GM12878 (cell line): ENCODE measurements around the gene CD79A. TPM values are rescaled to one million over a fixed set of nuclear protein-coding genes. Genes with fewer than 3 reads are reported as not detected.

Experiments used
- BCL11A ChIP-seq: IDR thresholded peaks from 2 replicates; pipeline ENCODE4 v1.6.1; 2011; ENCODE audit warnings: low read depth, low read length
- CHD4 ChIP-seq: fragments of 200-600 bp; sonication (generic); IDR thresholded peaks from 2 replicates; pipeline ENCODE4 v1.6.1; 2016; ENCODE audit warnings: mild to moderate bottlenecking
- EZH2 ChIP-seq: IDR thresholded peaks from 2 replicates; pipeline ENCODE4 v1.6.1; 2012; ENCODE audit warnings: low read depth, mild to moderate bottlenecking, control low read depth, inconsistent platforms, low read length, borderline replicate concordance; ENCODE audit not compliant: control insufficient read depth
- FOXM1 ChIP-seq: IDR thresholded peaks from 2 replicates; pipeline ENCODE4 v1.6.1; 2012; ENCODE audit warnings: low read depth, mild to moderate bottlenecking, inconsistent platforms, low read length, moderate library complexity
- GABPA ChIP-seq: IDR thresholded peaks from 2 replicates; pipeline ENCODE4 v1.6.1; 2014; ENCODE audit warnings: antibody characterized with exemption, low read depth, mild to moderate bottlenecking, inconsistent platforms
- JUND ChIP-seq: IDR thresholded peaks from 2 replicates; pipeline ENCODE4 v1.6.1; 2012; ENCODE audit warnings: low read depth, mild to moderate bottlenecking, low read length, improper control_type of control experiment, moderate library complexity
- MEF2A ChIP-seq: IDR thresholded peaks from 2 replicates; pipeline ENCODE4 v1.6.1; 2011; ENCODE audit warnings: low read depth, mild to moderate bottlenecking, low read length, moderate library complexity; ENCODE audit not compliant: insufficient read depth
- MEF2B ChIP-seq: fragments of 450-650 bp; IDR thresholded peaks from 2 replicates; pipeline ENCODE4 v1.6.1; 2018; ENCODE audit warnings: mild to moderate bottlenecking, moderate library complexity; ENCODE audit not compliant: partially characterized antibody, poor library complexity, severe bottlenecking
- MTA2 ChIP-seq: fragments of 450-650 bp; IDR thresholded peaks from 2 replicates; pipeline ENCODE4 v1.6.1; 2016; ENCODE audit warnings: low read depth, mild to moderate bottlenecking, moderate library complexity
- MYB ChIP-seq: fragments of 150-350 bp; IDR thresholded peaks from 2 replicates; pipeline ENCODE4 v1.6.1; 2014; ENCODE audit warnings: mild to moderate bottlenecking, low read depth, low read length, borderline replicate concordance
- POU2F2 ChIP-seq: IDR thresholded peaks from 3 replicates; pipeline ENCODE4 v1.6.1; 2011; ENCODE audit warnings: low read depth, mild to moderate bottlenecking, low read length, borderline replicate concordance
- RCOR1 ChIP-seq: conservative IDR thresholded peaks from 2 replicates; pipeline ENCODE4 v1.6.1; 2012; ENCODE audit warnings: low read depth, low read length, improper control_type of control experiment
- TCF12 ChIP-seq: IDR thresholded peaks from 2 replicates; pipeline ENCODE4 v1.6.1; 2011; ENCODE audit warnings: low read depth, mild to moderate bottlenecking, low read length
- ZBED1 ChIP-seq: IDR thresholded peaks from 2 replicates; pipeline ENCODE4 v1.6.1; 2016; ENCODE audit warnings: borderline replicate concordance
- ZNF24 ChIP-seq: fragments of 450-650 bp; IDR thresholded peaks from 2 replicates; pipeline ENCODE4 v1.6.1; 2017; ENCODE audit warnings: antibody characterized with exemption, mild to moderate bottlenecking
- ZNF274 ChIP-seq: IDR thresholded peaks from one replicate; pipeline ENCODE4 v1.8.0; 2011; ENCODE audit not compliant: insufficient read length, insufficient read depth
- polyA plus RNA-seq, 11 experiments: library from polyadenylated mRNA; depleted of rRNA in 4 of 11; unstranded in 6 of 11; stranded (reverse) in 5 of 11; fragments of >200 nt; fragmentation: Nextera tagmentation in 4 of 11; fragmentation: Illumina TruSeq in 1 of 11; extraction: Ambion mirVana in 4 of 11; extraction: Trizol in 1 of 11; gene quantifications; 1 replicate in 1 of 11; 2 replicates in 10 of 11; pipeline versions ENCODE4 v1.2.1 to v1.2.3, GENCODE V29; 2011 to 2016; ENCODE audit warnings: inconsistent platforms in 2 of 11, missing spikeins in 2 of 11, low read depth in 1 of 11
- total RNA-seq, 4 experiments: library from RNA; depleted of rRNA in 3 of 4; stranded (reverse); fragments of >200 nt in 3 of 4; fragmentation: Illumina TruSeq in 1 of 4; extraction: Trizol in 1 of 4; gene quantifications; 2 replicates each; pipeline versions ENCODE4 v1.2.1 to v1.2.3, GENCODE V29; 2013 to 2021
- TF ChIP-seq, protein P1 (sequence below): IDR thresholded peaks from 2 replicates; pipeline ENCODE4 v1.6.1; 2011; ENCODE audit warnings: borderline replicate concordance, low read depth, mild to moderate bottlenecking, moderate library complexity, low read length; ENCODE audit not compliant: insufficient read depth, poor library complexity, severe bottlenecking
- TF ChIP-seq, protein P2 (sequence below): fragments of 450-650 bp; IDR thresholded peaks from 2 replicates; pipeline ENCODE4 v1.6.1; 2017; ENCODE audit warnings: mild to moderate bottlenecking
- TF ChIP-seq, protein P3 (sequence below): IDR thresholded peaks from 2 replicates; pipeline ENCODE4 v1.6.1; 2012; ENCODE audit warnings: improper control_type of control experiment, low read depth, low read length; ENCODE audit not compliant: insufficient replicate concordance
- TF ChIP-seq, protein P4 (sequence below): IDR thresholded peaks from 2 replicates; pipeline ENCODE4 v1.6.1; 2011; ENCODE audit warnings: low read depth, mild to moderate bottlenecking, low read length, moderate library complexity, borderline replicate concordance; ENCODE audit errors: extremely low read depth

The CD79A gene
- total and polyA plus RNA-seq, 10 of the 15 experiments (the other 5 are each of a cell fraction or from before 2014, with no cell fraction given): 38.8 to 414 (median 282) TPM

DNA sequence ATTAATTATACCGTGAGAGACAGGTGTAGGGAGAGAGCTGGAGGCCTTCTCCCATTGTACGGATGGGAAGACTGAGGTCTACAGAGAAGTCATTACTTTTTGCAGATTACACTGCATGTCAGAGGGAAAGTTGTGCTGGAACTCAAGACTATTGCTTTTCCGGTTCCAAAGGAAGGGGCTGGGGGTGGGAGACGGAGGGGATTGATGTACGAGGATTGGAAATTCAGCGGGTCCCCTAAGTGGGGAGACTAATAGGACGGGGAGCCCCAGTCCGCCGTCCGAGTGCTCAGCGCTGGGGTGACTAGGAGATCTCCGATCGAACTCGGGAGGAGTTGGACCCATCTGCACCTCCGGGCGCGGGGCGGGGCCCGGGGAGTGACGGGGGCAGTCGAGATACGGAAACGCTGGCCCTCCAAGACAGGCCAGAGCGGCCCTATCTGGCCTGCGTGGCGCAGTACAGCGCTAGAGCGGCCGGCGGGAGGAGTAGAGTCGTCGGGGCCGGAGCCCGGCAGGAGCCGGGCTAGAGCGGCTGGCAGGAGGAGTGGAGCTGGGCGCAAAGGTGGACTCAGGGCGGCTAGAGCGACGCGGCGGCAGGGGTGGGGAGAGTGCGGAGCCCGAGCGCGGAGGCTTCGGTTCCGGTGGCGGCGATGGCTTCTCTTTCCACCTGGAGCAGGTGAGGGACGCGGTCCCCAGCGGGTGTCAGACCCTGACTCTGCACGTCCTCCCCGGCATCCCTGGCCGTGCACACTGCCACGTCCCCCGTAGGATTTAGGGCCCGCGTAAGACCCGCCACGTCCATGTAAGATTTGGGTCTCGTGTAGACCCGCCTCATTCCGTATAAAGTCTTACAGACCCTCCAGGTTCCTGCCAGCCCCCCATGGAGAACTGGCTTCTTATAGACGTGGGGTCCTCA is 7.0 kb downstream of the CD79A start (continued):
- TF ChIP-seq MYB: peak; percentile 44; the same call in 1 of the 2 replicates
- 0 out of 2 replicates have a peak, but pooled peaks have one; percentile 52 for TF ChIP-seq GABPA
- TF ChIP-seq, protein P1, sequence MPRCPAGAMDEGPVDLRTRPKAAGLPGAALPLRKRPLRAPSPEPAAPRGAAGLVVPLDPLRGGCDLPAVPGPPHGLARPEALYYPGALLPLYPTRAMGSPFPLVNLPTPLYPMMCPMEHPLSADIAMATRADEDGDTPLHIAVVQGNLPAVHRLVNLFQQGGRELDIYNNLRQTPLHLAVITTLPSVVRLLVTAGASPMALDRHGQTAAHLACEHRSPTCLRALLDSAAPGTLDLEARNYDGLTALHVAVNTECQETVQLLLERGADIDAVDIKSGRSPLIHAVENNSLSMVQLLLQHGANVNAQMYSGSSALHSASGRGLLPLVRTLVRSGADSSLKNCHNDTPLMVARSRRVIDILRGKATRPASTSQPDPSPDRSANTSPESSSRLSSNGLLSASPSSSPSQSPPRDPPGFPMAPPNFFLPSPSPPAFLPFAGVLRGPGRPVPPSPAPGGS: peak; percentile 81
- 0 out of 2 replicates have a peak, but pooled peaks have one; percentile 18 for TF ChIP-seq MTA2
- TF ChIP-seq, protein P2, sequence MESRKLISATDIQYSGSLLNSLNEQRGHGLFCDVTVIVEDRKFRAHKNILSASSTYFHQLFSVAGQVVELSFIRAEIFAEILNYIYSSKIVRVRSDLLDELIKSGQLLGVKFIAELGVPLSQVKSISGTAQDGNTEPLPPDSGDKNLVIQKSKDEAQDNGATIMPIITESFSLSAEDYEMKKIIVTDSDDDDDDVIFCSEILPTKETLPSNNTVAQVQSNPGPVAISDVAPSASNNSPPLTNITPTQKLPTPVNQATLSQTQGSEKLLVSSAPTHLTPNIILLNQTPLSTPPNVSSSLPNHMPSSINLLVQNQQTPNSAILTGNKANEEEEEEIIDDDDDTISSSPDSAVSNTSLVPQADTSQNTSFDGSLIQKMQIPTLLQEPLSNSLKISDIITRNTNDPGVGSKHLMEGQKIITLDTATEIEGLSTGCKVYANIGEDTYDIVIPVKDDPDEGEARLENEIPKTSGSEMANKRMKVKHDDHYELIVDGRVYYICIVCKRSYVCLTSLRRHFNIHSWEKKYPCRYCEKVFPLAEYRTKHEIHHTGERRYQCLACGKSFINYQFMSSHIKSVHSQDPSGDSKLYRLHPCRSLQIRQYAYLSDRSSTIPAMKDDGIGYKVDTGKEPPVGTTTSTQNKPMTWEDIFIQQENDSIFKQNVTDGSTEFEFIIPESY: no peak
- peak; percentile 76 for TF ChIP-seq POU2F2
- TF ChIP-seq MEF2A: peak; percentile 68; the same call in 1 of the 2 replicates
- TF ChIP-seq CHD4: no peak
- peak; percentile 24; the same call in 1 of the 2 replicates for TF ChIP-seq BCL11A
- TF ChIP-seq, protein P3, sequence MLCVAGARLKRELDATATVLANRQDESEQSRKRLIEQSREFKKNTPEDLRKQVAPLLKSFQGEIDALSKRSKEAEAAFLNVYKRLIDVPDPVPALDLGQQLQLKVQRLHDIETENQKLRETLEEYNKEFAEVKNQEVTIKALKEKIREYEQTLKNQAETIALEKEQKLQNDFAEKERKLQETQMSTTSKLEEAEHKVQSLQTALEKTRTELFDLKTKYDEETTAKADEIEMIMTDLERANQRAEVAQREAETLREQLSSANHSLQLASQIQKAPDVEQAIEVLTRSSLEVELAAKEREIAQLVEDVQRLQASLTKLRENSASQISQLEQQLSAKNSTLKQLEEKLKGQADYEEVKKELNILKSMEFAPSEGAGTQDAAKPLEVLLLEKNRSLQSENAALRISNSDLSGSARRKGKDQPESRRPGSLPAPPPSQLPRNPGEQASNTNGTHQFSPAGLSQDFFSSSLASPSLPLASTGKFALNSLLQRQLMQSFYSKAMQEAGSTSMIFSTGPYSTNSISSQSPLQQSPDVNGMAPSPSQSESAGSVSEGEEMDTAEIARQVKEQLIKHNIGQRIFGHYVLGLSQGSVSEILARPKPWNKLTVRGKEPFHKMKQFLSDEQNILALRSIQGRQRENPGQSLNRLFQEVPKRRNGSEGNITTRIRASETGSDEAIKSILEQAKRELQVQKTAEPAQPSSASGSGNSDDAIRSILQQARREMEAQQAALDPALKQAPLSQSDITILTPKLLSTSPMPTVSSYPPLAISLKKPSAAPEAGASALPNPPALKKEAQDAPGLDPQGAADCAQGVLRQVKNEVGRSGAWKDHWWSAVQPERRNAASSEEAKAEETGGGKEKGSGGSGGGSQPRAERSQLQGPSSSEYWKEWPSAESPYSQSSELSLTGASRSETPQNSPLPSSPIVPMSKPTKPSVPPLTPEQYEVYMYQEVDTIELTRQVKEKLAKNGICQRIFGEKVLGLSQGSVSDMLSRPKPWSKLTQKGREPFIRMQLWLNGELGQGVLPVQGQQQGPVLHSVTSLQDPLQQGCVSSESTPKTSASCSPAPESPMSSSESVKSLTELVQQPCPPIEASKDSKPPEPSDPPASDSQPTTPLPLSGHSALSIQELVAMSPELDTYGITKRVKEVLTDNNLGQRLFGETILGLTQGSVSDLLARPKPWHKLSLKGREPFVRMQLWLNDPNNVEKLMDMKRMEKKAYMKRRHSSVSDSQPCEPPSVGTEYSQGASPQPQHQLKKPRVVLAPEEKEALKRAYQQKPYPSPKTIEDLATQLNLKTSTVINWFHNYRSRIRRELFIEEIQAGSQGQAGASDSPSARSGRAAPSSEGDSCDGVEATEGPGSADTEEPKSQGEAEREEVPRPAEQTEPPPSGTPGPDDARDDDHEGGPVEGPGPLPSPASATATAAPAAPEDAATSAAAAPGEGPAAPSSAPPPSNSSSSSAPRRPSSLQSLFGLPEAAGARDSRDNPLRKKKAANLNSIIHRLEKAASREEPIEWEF: no peak
- peak; percentile 92 for TF ChIP-seq ZNF24
- TF ChIP-seq MEF2B: peak; percentile 45
- no peak for TF ChIP-seq ZNF274
- TF ChIP-seq RCOR1: no peak
- TF ChIP-seq TCF12: 0 out of 2 replicates have a peak, but pooled peaks have one; percentile 31
- TF ChIP-seq EZH2: no peak
- no peak for TF ChIP-seq FOXM1
- TF ChIP-seq, protein P4, sequence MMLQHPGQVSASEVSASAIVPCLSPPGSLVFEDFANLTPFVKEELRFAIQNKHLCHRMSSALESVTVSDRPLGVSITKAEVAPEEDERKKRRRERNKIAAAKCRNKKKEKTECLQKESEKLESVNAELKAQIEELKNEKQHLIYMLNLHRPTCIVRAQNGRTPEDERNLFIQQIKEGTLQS: no peak
- TF ChIP-seq JUND: no peak
- TF ChIP-seq ZBED1: peak; percentile 86; the same call in 1 of the 2 replicates
